HepG2 (cell line): ENCODE results near the gene BICDL1. TPM values are rescaled to one million over a fixed set of nuclear protein-coding genes. Genes with fewer than 3 reads are reported as not detected.

ENCODE experiments used
- ARID3A ChIP-seq: IDR thresholded peaks from 2 replicates; pipeline ENCODE4 v1.6.1; 2012; ENCODE audit warnings: low read depth, low read length, improper control_type of control experiment
- ATF2 ChIP-seq: sonication (generic); formaldehyde crosslinking; IDR thresholded peaks from 2 replicates; pipeline ENCODE4 v1.4.0; 2020; ENCODE audit warnings: missing genetic modification reagents
- HNF4A ChIP-seq: sonication (generic); formaldehyde crosslinking; IDR thresholded peaks from 2 replicates; pipeline ENCODE4 v1.4.0; 2020; ENCODE audit warnings: missing genetic modification reagents
- MED1 ChIP-seq: sonication (generic); formaldehyde crosslinking; IDR thresholded peaks from 2 replicates; pipeline ENCODE4 v1.4.0; 2020; ENCODE audit warnings: missing genetic modification reagents
- RCOR2 ChIP-seq: IDR thresholded peaks from 2 replicates; pipeline ENCODE4 v1.6.1; 2016; ENCODE audit warnings: missing biosample characterization, missing genetic modification reagents
- RERE ChIP-seq: IDR thresholded peaks from 2 replicates; pipeline ENCODE4 v1.6.1; 2016; ENCODE audit warnings: low read depth, missing genetic modification reagents, missing compliant biosample characterization
- SOX13 ChIP-seq, 3 experiments: fragments of 450-650 bp in 1 of 3; sonication (generic) in 1 of 3; formaldehyde crosslinking in 1 of 3; IDR thresholded peaks in 2 of 3; conservative IDR thresholded peaks in 1 of 3; 2 replicates each; pipeline versions ENCODE4 v1.5.0 to v1.6.1; 2016 to 2020; ENCODE audit warnings: antibody characterized with exemption in 1 of 3, mild to moderate bottlenecking in 1 of 3, missing compliant biosample characterization in 1 of 3, missing genetic modification reagents in 1 of 3, moderate library complexity in 1 of 3
- THAP11 ChIP-seq: IDR thresholded peaks from 2 replicates; pipeline ENCODE4 v1.6.1; 2016; ENCODE audit warnings: missing biosample characterization, missing genetic modification reagents
- ZNF260 ChIP-seq: sonication (generic); formaldehyde crosslinking; IDR thresholded peaks from 2 replicates; pipeline ENCODE4 v1.4.0; 2020; ENCODE audit warnings: missing genetic modification reagents, low read depth, mild to moderate bottlenecking, borderline replicate concordance
- ZZZ3 ChIP-seq: sonication (generic); formaldehyde crosslinking; IDR thresholded peaks from 2 replicates; pipeline ENCODE4 v1.4.0; 2020; ENCODE audit warnings: missing genetic modification reagents, mild to moderate bottlenecking, borderline replicate concordance
- polyA plus RNA-seq, 8 experiments: library from polyadenylated mRNA; depleted of rRNA in 3 of 8; stranded (reverse) in 7 of 8; unstranded in 1 of 8; fragments of >200 nt; fragmentation: Illumina TruSeq in 4 of 8; extraction: Trizol in 4 of 8; gene quantifications; 2 replicates each; pipeline versions ENCODE4 v1.2.1 to v1.2.3, GENCODE V29; 2011 to 2016; ENCODE audit warnings: low read depth in 4 of 8, missing spikeins in 1 of 8, mixed read lengths in 1 of 8; ENCODE audit not compliant: insufficient read depth in 1 of 8
- total RNA-seq, 5 experiments: library from RNA; depleted of rRNA; stranded (reverse); fragments of >200 nt; fragmentation: Illumina TruSeq; extraction: Trizol; gene quantifications; 2 replicates each; pipeline ENCODE4 v1.2.3, GENCODE V29; 2016; ENCODE audit warnings: low read depth in 1 of 5
- TF ChIP-seq, protein P1 (sequence below): sonication (generic); formaldehyde crosslinking; IDR thresholded peaks from 2 replicates; pipeline ENCODE4 v1.4.0; 2020; ENCODE audit warnings: low read depth, mild to moderate bottlenecking, missing genetic modification reagents
- TF ChIP-seq, protein P2 (sequence below): sonication (generic); formaldehyde crosslinking; IDR thresholded peaks from 2 replicates; pipeline ENCODE4 v1.5.1; 2020; ENCODE audit warnings: mild to moderate bottlenecking, moderate library complexity, missing genetic modification reagents
- TF ChIP-seq, protein P3 (sequence below): IDR thresholded peaks from 2 replicates; pipeline ENCODE4 v1.6.1; 2016; ENCODE audit warnings: mild to moderate bottlenecking

The BICDL1 gene
- total and polyA plus RNA-seq, 2 of the 13 experiments (the other 11 are each of a cell fraction or from before 2014, with no cell fraction given): 3.6 to 9.7 TPM

DNA sequence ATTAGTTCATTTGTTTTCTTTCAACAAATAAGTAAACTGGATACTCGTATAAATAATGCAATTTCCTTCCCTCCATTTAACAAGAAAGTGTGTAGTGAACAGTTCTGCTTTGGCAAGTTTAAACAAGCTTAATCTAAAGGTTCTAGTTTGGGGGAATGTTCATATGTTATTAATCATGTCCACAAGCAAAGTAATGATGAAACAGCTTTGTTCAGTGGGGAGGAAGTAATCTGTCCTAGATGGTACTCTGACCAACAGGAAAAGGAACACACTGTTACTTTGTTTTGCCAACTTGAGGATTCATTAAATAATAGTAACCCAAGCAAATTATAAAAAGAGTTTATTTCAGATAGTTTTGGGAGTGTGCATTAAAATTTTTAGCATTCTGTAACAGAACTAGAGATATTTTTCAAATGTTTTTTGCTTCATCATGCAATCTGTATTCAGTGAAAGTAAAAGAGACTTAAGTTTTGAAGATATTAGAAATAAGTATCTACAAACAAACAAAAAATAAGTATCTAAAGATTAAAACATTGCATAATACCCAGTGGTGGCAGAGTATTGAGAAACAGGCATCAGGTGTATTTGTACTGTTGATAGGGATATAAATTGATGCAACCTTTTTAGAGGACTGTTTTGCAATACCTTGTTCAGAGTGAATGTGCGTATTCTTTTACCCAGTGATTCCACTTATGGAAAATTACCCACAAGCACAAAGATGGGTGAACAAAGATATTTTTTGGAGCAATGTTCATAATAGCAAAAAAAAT is 66.4 kb downstream of the BICDL1 start (continued):
- TF ChIP-seq ATF2 (CRISPR knock-in tag) (peak; percentile 42; the same call in 1 of the 2 replicates), RCOR2 (CRISPR knock-in tag) (0 out of 2 replicates have a peak, but pooled peaks have one; percentile 50), SOX13 (IDR thresholded peaks at IDR 0.05) (no peak), SOX13 (CRISPR knock-in tag; conservative IDR thresholded peaks at IDR 0.05 in 1 of 2, IDR thresholded peaks at IDR 0.05 in 1 of 2) (peak in 1 of 2 experiments; percentile 74; a peak in 2 of 4 replicates), MED1 (CRISPR knock-in tag) (no peak), ZNF260 (CRISPR knock-in tag) (no peak), HNF4A (CRISPR knock-in tag) (peak; percentile 13; the same call in 1 of the 2 replicates), RERE (CRISPR knock-in tag) (no peak), ARID3A (peak; percentile 42; the same call in 1 of the 2 replicates), THAP11 (CRISPR knock-in tag) (peak; percentile 43; the same call in 1 of the 2 replicates), ZZZ3 (CRISPR knock-in tag) (no peak)
- TF ChIP-seq, protein P1, sequence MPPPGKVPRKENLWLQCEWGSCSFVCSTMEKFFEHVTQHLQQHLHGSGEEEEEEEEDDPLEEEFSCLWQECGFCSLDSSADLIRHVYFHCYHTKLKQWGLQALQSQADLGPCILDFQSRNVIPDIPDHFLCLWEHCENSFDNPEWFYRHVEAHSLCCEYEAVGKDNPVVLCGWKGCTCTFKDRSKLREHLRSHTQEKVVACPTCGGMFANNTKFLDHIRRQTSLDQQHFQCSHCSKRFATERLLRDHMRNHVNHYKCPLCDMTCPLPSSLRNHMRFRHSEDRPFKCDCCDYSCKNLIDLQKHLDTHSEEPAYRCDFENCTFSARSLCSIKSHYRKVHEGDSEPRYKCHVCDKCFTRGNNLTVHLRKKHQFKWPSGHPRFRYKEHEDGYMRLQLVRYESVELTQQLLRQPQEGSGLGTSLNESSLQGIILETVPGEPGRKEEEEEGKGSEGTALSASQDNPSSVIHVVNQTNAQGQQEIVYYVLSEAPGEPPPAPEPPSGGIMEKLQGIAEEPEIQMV: no peak
- TF ChIP-seq, protein P2, sequence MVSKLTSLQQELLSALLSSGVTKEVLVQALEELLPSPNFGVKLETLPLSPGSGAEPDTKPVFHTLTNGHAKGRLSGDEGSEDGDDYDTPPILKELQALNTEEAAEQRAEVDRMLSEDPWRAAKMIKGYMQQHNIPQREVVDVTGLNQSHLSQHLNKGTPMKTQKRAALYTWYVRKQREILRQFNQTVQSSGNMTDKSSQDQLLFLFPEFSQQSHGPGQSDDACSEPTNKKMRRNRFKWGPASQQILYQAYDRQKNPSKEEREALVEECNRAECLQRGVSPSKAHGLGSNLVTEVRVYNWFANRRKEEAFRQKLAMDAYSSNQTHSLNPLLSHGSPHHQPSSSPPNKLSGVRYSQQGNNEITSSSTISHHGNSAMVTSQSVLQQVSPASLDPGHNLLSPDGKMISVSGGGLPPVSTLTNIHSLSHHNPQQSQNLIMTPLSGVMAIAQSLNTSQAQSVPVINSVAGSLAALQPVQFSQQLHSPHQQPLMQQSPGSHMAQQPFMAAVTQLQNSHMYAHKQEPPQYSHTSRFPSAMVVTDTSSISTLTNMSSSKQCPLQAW: no peak
- TF ChIP-seq, protein P3, sequence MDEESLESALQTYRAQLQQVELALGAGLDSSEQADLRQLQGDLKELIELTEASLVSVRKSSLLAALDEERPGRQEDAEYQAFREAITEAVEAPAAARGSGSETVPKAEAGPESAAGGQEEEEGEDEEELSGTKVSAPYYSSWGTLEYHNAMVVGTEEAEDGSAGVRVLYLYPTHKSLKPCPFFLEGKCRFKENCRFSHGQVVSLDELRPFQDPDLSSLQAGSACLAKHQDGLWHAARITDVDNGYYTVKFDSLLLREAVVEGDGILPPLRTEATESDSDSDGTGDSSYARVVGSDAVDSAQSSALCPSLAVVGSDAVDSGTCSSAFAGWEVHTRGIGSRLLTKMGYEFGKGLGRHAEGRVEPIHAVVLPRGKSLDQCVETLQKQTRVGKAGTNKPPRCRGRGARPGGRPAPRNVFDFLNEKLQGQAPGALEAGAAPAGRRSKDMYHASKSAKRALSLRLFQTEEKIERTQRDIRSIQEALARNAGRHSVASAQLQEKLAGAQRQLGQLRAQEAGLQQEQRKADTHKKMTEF (CRISPR knock-in tag): peak; percentile 68; the same call in 1 of the 2 replicates
